ENCODE results near the gene MAML3.

Gene MAML3

GRCh38 chr4:139840773-139841172, 313.2 kb downstream of the MAML3 start:
- DNase-seq (ENCODE audit: low spot score) = no peak

GRCh38 chr4:139839403-139840031, 314.5 kb downstream of the MAML3 start:
- DNase-seq (ENCODE audit: low spot score) = no peak

- no peak for DNase-seq (ENCODE audit: low spot score)
Observed at GRCh38 chr4:139838811-139839210, 315.2 kb downstream of the MAML3 start.

- no peak for DNase-seq (ENCODE audit: low spot score)
Observed at GRCh38 chr4:139834981-139835391, 319.0 kb downstream of the MAML3 start.

- no peak for DNase-seq (ENCODE audit: low spot score)
Observed at GRCh38 chr4:139834226-139834662, 319.7 kb downstream of the MAML3 start.

GRCh38 chr4:139833151-139833910, 320.7 kb downstream of the MAML3 start:
- DNase-seq (ENCODE audit: low spot score) = no peak

- no peak for DNase-seq (ENCODE audit: low spot score)
Observed at GRCh38 chr4:139828966-139829664, 324.9 kb downstream of the MAML3 start.

GRCh38 chr4:139826426-139826825, 327.6 kb downstream of the MAML3 start:
- no peak for DNase-seq (ENCODE audit: low spot score)

- DNase-seq (ENCODE audit: low spot score) = no peak
Observed at GRCh38 chr4:139825523-139826014, 328.4 kb downstream of the MAML3 start.

GRCh38 chr4:139824882-139825522, 329.0 kb downstream of the MAML3 start:
- DNase-seq (ENCODE audit: low spot score) = no peak

GRCh38 chr4:139823746-139824145, 330.2 kb downstream of the MAML3 start:
- DNase-seq (ENCODE audit: low spot score) = no peak

GRCh38 chr4:139823345-139823744, 330.6 kb downstream of the MAML3 start:
- no peak for DNase-seq (ENCODE audit: low spot score)

GRCh38 chr4:139822391-139822790, 331.6 kb downstream of the MAML3 start:
- DNase-seq (ENCODE audit: low spot score) = no peak

- no peak for DNase-seq (ENCODE audit: low spot score)
Observed at GRCh38 chr4:139819082-139819481, 334.9 kb downstream of the MAML3 start.

GRCh38 chr4:139817657-139818452, 336.1 kb downstream of the MAML3 start:
- no peak for DNase-seq (ENCODE audit: low spot score)

- DNase-seq (ENCODE audit: low spot score) = no peak
Observed at GRCh38 chr4:139816856-139817255, 337.1 kb downstream of the MAML3 start.

GRCh38 chr4:139815778-139816601, 338.0 kb downstream of the MAML3 start:
- no peak for DNase-seq (ENCODE audit: low spot score)

GRCh38 chr4:139814323-139815015, 339.5 kb downstream of the MAML3 start:
- DNase-seq (ENCODE audit: low spot score) = no peak

- no peak for DNase-seq (ENCODE audit: low spot score)
Observed at GRCh38 chr4:139813881-139814280, 340.1 kb downstream of the MAML3 start.

GRCh38 chr4:139810710-139811109, 343.3 kb downstream of the MAML3 start:
- no peak for DNase-seq (ENCODE audit: low spot score)

Data from hematopoietic multipotent progenitor cell treated with erythropoietin and hydrocortisone succinate and interleukin-3 and kit ligand, for 15 days (in vitro differentiated cells).